Peyer's patch (tissue), 4 donors: ENCODE measurements around the gene HADHB. TPM values are rescaled to one million over a fixed set of nuclear protein-coding genes. Genes with fewer than 3 reads are reported as not detected.
A peak's percentile ranks its signal among the peaks of the same experiment; 100 is the strongest.

ENCODE experiments used
- DNase-seq, 3 donors: peaks; one replicate each; pipeline ENCODE4 v3.0.0-alpha.2; 2017 to 2019
- H3K27ac ChIP-seq, 4 donors: fragments of 200-600 bp; sonication (generic); one replicate each; pipeline ENCODE4 v1.5.1; 2016 to 2019
- H3K27me3 ChIP-seq, 2 donors: fragments of 200-600 bp; sonication (generic); one replicate each; pipeline ENCODE4 v1.5.1; 2019
- H3K36me3 ChIP-seq, 3 donors: fragments of 200-600 bp; sonication (generic); one replicate each; pipeline ENCODE4 v1.5.1; 2016 to 2019
- H3K4me1 ChIP-seq, 4 donors: fragments of 200-600 bp; sonication (generic); one replicate each; pipeline ENCODE4 v1.5.1; 2016 to 2019
- H3K4me3 ChIP-seq, 4 donors: fragments of 200-600 bp; sonication (generic); 1 replicate in 3 of 4; 2 replicates in 1 of 4; pipeline ENCODE4 v1.5.1; 2016 to 2019; ENCODE audit warnings: mild to moderate bottlenecking in 1 of 4
- H3K9me3 ChIP-seq, 4 donors: fragments of 200-600 bp; sonication (generic); one replicate each; pipeline ENCODE4 v1.5.1; 2016 to 2019; ENCODE audit warnings: mild to moderate bottlenecking in 1 of 4
- POLR2A ChIP-seq, 2 donors: fragments of 450-650 bp; IDR thresholded peaks; one replicate each; pipeline ENCODE4 v1.5.1; 2017; ENCODE audit warnings: antibody characterized with exemption in 2 of 2, mild to moderate bottlenecking in 2 of 2, moderate library complexity in 2 of 2
- total RNA-seq, 4 donors: library from RNA; depleted of rRNA; stranded (reverse); fragments of >200 nt; gene quantifications; one replicate each; pipeline ENCODE4 v1.1.0, GENCODE V29; 2016
- TF ChIP-seq, protein P1 (sequence below), 6 experiments: fragments of 450-650 bp in 4 of 6; fragments of 200-600 bp in 2 of 6; sonication (generic) in 1 of 6; IDR thresholded peaks; one replicate each; pipeline ENCODE4 v1.5.1; 2017 to 2019; ENCODE audit warnings: antibody characterized with exemption in 6 of 6, mild to moderate bottlenecking in 3 of 6, moderate library complexity in 1 of 6

The HADHB gene
- total RNA-seq, 4 donors from 2014 or later: 120 to 413 (median 251) TPM

DNA sequence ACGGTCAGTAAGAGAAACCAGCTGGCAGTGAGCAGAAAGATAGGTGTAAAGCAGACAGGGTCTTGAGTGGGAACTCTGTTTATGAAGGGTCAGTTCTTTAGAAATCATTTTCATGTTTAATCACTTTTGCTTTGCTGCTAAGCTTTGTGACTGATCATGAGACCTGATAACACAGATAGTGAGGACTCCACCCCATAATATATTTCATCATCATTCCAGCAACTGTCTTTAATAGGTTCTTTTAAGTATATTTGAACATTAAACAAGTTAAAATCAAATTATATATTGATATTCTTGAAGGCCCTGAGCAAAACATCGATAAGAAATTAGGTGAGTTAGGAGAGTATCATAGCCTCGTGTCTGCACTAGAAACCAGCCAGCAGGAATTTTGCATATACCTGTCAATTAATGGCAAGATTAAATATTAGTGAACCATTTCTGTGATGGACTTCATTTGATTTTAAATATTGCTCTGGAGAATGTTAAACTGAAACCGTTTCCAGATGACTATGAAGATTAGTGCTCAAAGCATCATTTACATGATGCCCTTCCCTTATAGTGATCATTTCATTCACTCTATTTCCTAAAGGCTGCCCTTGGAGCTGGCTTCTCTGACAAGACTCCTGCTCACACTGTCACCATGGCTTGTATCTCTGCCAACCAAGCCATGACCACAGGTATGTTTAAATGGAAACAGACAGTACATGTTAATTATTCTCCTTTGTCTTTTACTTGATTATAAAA, 31.9 kb downstream of the HADHB start:
- Histone ChIP-seq H3K4me3 (no peak overlapping the region), H3K27me3 (no peaks in the 10 kb centered on the region), H3K4me1 (peaks cover 0 to 20% (median 4%) of the 10 kb centered on the region in 4 donors), H3K27ac (peak overlapping the region in 1 of 4 donors; percentile 42), H3K9me3 (no peaks in the 10 kb centered on the region), H3K36me3 (peaks cover 0 to 42% (median 0%) of the 10 kb centered on the region in 3 donors)
- no peak for DNase-seq
- TF ChIP-seq, protein P1, sequence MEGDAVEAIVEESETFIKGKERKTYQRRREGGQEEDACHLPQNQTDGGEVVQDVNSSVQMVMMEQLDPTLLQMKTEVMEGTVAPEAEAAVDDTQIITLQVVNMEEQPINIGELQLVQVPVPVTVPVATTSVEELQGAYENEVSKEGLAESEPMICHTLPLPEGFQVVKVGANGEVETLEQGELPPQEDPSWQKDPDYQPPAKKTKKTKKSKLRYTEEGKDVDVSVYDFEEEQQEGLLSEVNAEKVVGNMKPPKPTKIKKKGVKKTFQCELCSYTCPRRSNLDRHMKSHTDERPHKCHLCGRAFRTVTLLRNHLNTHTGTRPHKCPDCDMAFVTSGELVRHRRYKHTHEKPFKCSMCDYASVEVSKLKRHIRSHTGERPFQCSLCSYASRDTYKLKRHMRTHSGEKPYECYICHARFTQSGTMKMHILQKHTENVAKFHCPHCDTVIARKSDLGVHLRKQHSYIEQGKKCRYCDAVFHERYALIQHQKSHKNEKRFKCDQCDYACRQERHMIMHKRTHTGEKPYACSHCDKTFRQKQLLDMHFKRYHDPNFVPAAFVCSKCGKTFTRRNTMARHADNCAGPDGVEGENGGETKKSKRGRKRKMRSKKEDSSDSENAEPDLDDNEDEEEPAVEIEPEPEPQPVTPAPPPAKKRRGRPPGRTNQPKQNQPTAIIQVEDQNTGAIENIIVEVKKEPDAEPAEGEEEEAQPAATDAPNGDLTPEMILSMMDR (IDR thresholded peaks at IDR 0.05): no peak
- TF ChIP-seq POLR2A (IDR thresholded peaks at IDR 0.05): no peak

DNA sequence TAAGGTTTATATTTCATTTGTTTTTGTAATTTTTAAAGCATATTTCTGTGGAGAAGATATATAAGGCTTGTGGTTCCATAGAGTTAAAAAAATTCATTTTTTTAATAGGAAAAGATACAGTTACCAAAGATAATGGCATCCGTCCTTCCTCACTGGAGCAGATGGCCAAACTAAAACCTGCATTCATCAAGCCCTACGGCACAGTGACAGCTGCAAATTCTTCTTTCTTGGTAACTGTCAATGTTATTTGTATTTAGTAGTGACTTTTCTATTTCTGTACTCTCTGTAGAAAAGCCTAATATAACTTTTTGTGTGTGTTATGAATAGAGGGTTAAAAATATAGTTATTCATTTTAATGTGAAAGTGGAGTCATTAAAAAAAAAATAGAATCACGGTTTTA, 35.1 kb downstream of the HADHB start:
- no peaks in the 10 kb centered on the region for H3K27me3 ChIP-seq
- DNase-seq: no peak
- no peaks in the 10 kb centered on the region for H3K9me3 ChIP-seq
- no peak overlapping the region for H3K27ac ChIP-seq
- peaks cover 0 to 20% (median 4%) of the 10 kb centered on the region in 4 donors for H3K4me1 ChIP-seq
- TF ChIP-seq POLR2A (IDR thresholded peaks at IDR 0.05): no peak
- TF ChIP-seq, protein P1 (IDR thresholded peaks at IDR 0.05): no peak
- H3K4me3 ChIP-seq: no peak overlapping the region
- H3K36me3 ChIP-seq: peaks cover 0 to 74% (median 0%) of the 10 kb centered on the region in 3 donors

DNA sequence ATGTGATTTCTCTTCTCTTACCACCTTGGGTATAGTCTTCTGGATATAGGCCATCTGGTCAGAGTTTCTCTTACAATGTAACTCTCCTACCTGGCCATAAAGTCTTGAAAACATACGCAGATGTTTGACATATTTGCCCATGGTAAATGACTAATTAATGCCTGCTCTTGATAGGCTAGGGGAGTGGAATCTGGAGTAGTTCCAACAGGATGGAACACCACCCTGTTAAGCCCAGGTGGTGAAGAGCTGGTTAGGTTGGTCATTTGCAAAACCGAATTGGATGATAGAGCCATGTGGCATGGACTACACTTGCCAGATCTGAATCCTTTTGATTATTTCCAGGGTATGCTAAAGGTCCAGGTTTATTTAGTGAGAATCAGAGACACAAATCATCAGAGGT, 36.5 kb downstream of the HADHB start:
- TF ChIP-seq, protein P1 (IDR thresholded peaks at IDR 0.05): no peak
- no peak for TF ChIP-seq POLR2A (IDR thresholded peaks at IDR 0.05)
- Histone ChIP-seq H3K4me1 (peaks cover 0 to 20% (median 2%) of the 10 kb centered on the region in 4 donors), H3K36me3 (peaks cover 0 to 85% (median 0%) of the 10 kb centered on the region in 3 donors), H3K9me3 (no peaks in the 10 kb centered on the region), H3K27ac (peak overlapping the region in 1 of 4 donors; percentile 49), H3K4me3 (no peak overlapping the region), H3K27me3 (no peaks in the 10 kb centered on the region)
- DNase-seq: peak in 1 of 3 donors; percentile 53

DNA sequence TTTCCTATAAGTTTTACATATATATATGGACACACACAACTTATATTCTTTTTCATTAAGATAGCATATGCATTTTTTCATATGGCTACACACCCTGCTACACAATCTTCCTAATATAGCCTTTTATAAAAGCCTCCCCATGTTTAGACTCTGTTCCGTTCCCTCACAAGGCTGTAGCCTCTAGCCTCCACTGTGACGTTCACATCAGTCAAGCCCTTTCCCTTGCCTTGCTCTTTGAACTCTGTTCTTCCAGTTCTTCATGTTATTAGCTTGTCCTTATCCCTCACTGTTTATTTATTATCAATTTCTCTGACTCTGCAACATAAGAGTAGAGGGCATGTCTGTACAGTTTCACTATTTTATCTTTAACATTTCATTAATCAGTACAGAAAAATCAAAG, 38.9 kb downstream of the HADHB start:
- Histone ChIP-seq H3K4me3 (no peak overlapping the region), H3K9me3 (no peaks in the 10 kb centered on the region), H3K27me3 (no peaks in the 10 kb centered on the region), H3K36me3 (peaks cover 0 to 95% (median 0%) of the 10 kb centered on the region in 3 donors), H3K4me1 (peaks cover 0 to 20% (median 2%) of the 10 kb centered on the region in 4 donors), H3K27ac (peak overlapping the region in 3 of 4 donors; percentile 44 to 79 (median 63))
- peak in 1 of 3 donors; percentile 66 for DNase-seq
- no peak for TF ChIP-seq POLR2A (IDR thresholded peaks at IDR 0.05)
- TF ChIP-seq, protein P1 (IDR thresholded peaks at IDR 0.05): no peak

DNA sequence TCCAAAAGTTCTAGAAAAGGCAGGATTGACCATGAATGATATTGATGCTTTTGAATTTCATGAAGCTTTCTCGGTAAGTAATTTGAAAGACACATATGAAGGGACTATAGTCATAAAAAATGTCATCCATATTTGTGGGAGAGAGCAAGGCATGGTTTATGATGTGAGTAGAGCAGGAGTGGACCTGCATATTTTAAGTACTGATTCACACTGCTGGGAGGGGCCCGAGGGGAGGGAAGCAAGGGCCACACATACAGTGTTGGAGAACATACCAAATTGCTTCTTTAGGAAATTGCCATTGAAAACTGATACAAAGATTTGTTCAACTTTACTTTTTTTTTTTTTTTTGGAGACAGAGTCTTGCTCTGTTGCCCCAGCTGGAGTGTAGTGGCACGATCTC, 39.4 kb downstream of the HADHB start:
- peak in 1 of 3 donors; percentile 66 for DNase-seq
- no peaks in the 10 kb centered on the region for H3K27me3 ChIP-seq
- peak overlapping the region in 2 of 4 donors; percentile 63 to 79 for H3K27ac ChIP-seq
- H3K9me3 ChIP-seq: no peaks in the 10 kb centered on the region
- no peak overlapping the region for H3K4me3 ChIP-seq
- H3K36me3 ChIP-seq: peaks cover 0 to 93% (median 0%) of the 10 kb centered on the region in 3 donors
- peaks cover 0 to 20% (median 2%) of the 10 kb centered on the region in 4 donors for H3K4me1 ChIP-seq
- TF ChIP-seq, protein P1 (IDR thresholded peaks at IDR 0.05): no peak
- no peak for TF ChIP-seq POLR2A (IDR thresholded peaks at IDR 0.05)
